D341Med (cell line): ENCODE data around the gene AFG1L.
A peak's percentile ranks its signal among the peaks of the same experiment; 100 is the strongest.

ENCODE experiments used
- DNase-seq: peaks from one replicate; pipeline ENCODE4 v3.0.0; 2012; ENCODE audit warnings: low spot score

Gene AFG1L

GRCh38 chr6:108454356-108454755 is 159.5 kb downstream of the AFG1L start:
- DNase-seq: no peak

- no peak for DNase-seq
Measured at GRCh38 chr6:108455688-108456087, 160.8 kb downstream of the AFG1L start.

DNA sequence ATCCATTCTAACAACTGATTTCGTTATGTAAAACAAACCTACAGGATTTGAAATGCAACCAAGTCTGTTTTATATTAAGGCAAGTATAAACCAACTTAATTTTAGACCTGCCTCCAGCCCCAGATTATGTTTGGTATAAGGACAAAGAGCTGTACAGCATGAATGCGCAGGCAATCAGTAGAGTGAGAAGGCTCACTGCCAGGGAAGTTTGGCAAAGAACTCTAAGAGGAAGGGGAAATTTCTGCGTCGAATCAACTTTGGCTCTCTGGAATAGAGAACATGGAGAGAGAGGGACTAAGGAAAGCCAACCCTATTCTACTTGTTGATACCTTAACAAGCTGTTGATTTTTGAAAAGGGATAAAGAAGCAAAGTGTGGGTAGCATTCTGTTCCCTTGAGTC is 168.9 kb downstream of the AFG1L start:
- DNase-seq: no peak

GRCh38 chr6:108464418-108465097 is 169.7 kb downstream of the AFG1L start:
- DNase-seq: no peak

DNA sequence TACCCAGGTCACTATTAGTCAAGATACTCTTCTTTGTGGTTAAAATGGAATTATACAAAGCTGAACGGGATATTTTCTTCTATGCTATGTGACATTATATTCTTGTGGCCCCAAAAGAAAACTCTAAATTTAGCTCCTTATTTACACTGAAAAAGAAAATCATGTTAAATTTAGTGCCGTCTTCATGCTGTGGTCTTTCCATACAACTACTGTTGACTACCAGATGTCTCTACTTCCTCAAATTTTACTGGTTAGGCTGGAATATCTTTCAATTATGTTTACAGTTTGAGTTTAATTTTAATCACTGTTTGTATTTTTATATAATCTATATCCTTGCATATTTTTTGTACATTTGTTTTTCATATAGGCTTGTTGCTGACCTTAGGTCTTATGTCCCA is 170.2 kb downstream of the AFG1L start:
- no peak for DNase-seq

GRCh38 chr6:108468346-108468745 is 173.5 kb downstream of the AFG1L start:
- DNase-seq: no peak

- DNase-seq: no peak
Measured at GRCh38 chr6:108469316-108469715, 174.5 kb downstream of the AFG1L start.

DNA sequence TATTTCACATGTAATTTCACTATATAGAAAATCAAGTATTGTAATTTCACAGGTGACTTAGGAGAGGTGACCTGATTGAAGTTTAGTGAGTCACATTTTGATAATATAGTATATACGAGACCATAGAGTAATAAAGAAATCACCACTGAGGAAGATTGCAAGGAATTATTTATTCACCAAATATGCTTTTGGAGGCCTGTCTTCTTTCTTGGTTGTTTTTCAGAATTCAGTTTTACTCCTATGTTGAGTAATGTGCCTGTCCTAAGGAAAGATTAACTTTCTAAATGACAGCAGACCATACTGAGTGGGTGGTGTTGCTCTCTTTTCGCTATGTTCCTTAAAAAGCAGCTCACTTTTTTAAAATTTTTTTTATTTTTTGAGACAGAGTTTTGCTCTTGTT is 178.3 kb downstream of the AFG1L start:
- no peak for DNase-seq

DNA sequence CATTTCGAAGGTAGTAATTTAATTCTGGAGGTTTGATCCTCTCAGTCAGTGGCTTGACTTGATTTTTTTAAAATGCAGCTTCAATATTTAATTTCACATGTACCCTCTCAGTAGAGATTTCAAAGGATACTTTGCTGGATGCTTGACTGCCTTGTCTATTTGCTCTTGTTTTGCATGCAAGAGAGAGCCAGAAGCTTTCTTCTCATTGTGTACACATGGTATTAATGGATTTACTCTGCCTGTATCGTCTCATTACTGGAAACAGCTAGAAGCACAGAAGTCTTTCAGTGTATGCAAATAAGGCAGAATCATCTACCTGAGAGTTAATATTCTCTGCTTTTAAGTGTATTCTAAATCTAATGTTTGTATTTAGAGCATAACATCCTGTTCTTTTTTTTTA is 181.5 kb downstream of the AFG1L start:
- DNase-seq: no peak

- DNase-seq: no peak
Measured at GRCh38 chr6:108476847-108477430, 182.1 kb downstream of the AFG1L start.

GRCh38 chr6:108482559-108482958 is 187.7 kb downstream of the AFG1L start:
- DNase-seq: no peak

DNA sequence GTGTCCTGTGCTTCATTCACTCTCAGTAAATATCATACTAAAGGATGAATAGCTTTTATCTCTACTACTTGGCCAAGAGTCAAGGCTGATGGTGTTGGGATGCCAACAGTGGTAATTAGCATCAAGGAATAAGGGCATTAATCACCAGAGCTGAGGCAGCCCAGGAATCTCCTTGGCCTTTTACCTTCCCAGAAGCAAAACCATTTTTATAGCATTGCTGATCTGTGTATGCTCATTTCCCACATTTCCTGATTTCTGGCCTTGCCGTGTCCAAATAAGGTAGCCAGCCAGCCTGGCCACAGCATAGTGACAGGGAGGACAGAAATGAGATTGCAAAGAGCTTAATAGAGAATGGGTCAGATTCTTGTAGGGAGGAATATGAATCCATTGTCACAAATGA is 189.2 kb downstream of the AFG1L start:
- no peak for DNase-seq

DNA sequence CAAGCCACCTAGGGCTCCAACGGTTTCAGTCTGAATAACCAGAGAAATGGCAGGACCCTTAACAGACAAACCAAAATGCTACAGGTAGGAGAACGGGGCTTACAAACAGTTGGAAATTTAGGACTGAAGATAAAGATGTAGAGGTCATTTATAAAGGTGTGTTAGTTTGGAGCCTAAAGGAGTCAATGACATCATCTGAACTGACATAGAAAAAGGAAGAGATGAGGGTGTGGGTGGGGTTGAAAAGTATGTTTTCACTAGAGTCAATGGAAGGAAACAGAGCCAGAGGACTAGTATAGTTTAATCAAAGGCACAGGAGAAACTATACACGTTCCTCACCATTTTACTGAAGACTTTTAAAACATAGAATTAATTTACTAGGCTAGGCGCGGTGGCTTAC is 194.8 kb downstream of the AFG1L start:
- DNase-seq: no peak

DNA sequence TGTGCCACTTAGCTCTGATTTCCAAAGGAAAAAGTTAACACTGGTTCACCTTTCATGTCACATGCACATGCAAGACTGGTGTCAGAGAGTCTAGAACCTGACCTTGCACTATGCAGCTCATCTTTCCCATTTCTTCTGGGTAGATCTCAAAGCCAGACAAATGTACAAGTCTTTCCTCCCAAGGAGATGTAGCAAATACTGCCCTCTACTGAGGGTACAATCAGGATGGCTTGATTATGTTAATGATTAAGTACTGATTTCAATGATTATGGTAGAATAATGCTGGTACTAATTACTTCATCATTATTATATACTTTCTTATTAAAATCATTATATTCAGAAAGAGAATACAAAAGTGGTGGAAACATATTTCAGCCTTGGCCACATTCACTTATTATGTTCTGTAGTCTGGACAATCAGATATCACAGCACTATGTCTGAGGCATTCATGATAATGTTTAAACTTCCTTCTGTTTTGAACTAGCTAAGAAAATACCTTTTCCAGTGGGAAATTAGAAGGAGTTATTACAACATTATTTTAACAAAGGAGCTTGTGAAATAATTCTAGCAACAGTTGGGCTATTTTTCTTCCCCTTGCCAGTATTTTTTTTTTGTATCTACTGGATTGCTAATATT is 197.4 kb downstream of the AFG1L start:
- DNase-seq: peak; percentile 46

GRCh38 chr6:108494434-108494833 is 199.6 kb downstream of the AFG1L start:
- DNase-seq: no peak

DNA sequence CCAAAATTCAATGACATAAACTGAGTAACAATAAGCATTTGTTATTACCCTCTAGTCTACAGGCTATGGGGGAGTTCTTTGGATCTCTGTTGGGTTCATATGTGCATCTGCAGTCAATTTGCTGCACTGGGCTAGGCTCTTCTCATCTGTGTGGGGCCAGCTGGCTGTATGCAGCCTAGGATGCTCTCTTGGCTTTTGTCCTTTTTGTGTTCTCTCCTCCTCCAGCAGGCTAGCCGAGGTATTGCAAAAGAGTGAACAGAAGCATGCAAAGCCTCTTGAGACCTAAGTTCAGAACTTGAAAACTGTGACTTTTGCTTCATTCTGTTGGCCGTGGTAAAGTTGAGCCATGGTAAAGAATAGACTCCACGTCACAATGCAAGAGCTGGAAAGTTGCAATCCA is 203.0 kb downstream of the AFG1L start:
- peak; percentile 64 for DNase-seq

- DNase-seq: no peak
Measured at GRCh38 chr6:108501559-108501958, 206.7 kb downstream of the AFG1L start.

GRCh38 chr6:108502832-108503231 is 208.0 kb downstream of the AFG1L start:
- no peak for DNase-seq

DNA sequence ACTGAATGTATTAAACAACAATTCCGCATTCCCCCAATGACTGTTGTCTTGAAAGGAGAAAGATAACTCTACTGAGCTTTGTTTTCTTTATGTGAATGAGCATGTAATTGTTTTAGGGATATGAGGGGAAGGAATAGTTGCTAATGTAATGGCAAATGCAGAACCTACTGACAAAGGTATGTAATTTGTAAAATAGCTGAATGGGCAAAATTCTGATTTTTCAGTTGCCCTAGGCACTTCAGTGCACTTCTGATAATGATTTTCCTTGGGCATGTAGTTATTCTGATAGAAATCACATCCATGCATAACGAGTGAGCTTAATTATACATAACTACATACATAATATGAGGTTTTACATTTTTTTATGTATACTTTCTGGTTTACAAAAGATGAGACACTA is 212.5 kb downstream of the AFG1L start:
- DNase-seq: no peak

DNA sequence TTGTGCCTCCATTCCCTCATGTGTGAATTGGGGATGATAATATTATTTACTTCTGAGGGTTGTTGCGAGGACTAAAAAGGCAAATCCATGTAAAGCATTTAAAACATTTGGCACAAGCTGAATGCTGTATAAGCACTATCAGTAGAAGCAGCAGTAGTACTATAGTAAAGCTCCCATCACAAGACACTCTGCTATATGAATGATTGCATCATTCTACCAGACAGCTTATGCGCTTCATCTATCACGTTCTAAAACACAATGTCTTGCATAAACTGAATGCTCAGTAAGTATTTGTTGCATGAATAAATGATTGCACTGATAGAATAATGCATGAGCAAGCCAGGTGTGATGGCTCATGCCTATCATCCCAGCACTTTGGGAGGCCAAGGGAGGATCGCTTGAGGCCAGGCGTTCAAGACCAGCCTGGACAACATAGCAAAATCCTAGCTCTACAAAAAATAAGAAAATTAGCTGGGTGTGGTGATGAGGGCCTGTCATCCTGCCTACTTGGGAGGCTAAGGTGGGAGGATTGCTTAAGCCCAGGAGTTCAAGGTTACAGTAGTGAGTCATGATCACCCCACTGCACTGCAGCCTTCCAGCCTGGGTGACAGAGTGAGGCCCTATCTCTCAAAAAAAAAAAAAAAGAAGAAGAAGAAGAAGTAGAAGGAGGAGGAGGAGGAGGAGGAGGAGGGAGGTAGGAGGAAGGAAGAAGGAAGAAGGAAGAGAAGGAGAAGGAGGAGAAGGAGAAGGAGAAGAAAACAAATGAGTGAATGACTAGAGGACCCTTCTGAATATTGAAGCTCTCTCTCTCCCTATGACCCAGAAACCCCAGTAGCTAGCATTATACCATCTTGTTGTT is 215.8 kb downstream of the AFG1L start:
- no peak for DNase-seq

GRCh38 chr6:108518714-108519576 is 224.1 kb downstream of the AFG1L start:
- DNase-seq: peak; percentile 64

- no peak for DNase-seq
Measured at GRCh38 chr6:108521616-108522107, 226.8 kb downstream of the AFG1L start.
